Measurements from ENCODE around the gene CAPRIN2.

- TF ChIP-seq CTCF (IDR thresholded peaks at IDR 0.05; ENCODE audit: low read depth, low read length) (no peak), MAX (IDR thresholded peaks at IDR 0.05; ENCODE audit: low read depth, low read length) (no peak), POLR2A (IDR thresholded peaks at IDR 0.05; ENCODE audit: extremely low read depth, insufficient read length) (no peak), MYC (IDR thresholded peaks at IDR 0.05; ENCODE audit: low read depth, low read length) (no peak)
These were observed 28.1 kb downstream of the CAPRIN2 start for GRCh38 chr12:30726647-30727046.
